ENCODE measurements around the gene POU2F1. TPM values are rescaled to one million over a fixed set of nuclear protein-coding genes. Genes with fewer than 3 reads are reported as not detected.

Gene POU2F1
- total and polyA plus RNA-seq, 4 experiments from 2014 or later: 5.7 to 22.9 (median 14.4) TPM

DNA sequence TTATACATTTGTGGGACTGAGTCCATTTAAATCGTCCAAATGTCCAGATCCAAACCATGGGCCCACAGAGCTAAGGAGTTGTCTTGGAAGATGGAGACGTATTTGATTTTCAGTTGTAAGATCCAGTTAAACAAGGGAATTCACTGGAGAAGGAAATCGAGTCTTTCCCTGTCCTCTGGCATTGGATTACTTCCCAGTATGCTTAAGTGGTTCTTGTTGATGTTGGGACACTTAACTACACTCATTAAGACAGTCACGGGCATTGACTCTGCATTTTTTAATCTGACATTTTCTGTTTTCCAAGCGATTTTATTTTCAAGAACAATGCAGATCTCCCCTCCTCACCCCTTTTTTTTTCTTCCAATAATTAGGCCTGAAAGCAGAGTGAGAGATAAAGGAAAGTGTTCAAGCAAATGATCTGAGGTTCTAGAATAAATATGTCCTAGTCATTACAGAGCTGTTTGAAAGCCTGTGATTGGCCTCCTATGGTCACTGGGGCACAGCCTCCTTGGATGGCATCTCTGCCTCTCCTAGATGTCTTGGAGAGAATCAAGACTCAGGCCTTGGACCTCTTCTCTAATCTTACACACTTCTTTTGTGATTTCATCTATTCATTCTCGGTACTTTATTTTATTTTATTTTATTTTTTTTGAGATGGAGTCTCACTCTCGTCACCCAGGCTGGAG lies 248.7 kb downstream of the POU2F1 start:
- peaks cover 5% of the 10 kb centered on the region for H3K36me3 ChIP-seq (ENCODE audit: insufficient read depth, low read length)
- Mint-ChIP-seq H3K27ac (peak overlapping the region in 6 of 7 donors; percentile 36 to 100 (median 78)), H3K27me3 (no peaks in the 10 kb centered on the region), H3K4me3 (peak overlapping the region in 4 of 8 donors; percentile 20 to 39 (median 24)), H3K36me3 (peaks cover 9 to 60% of the 10 kb centered on the region in 2 donors), H3K4me1 (peaks cover 57 to 95% (median 72%) of the 10 kb centered on the region in 4 donors), H3K9me3 (peaks cover 0 to 2% (median 0%) of the 10 kb centered on the region in 8 donors)
- POLR2A ChIA-PET (ENCODE audit: partially characterized antibody): interaction anchor here (3.3 to 6.4 kb wide), 2 partner anchors 15 to 47 kb away, joined by 17 to 46 read pairs; partner anchors contain the start of gene CD247
- no peak overlapping the region for H3K4me3 ChIP-seq (ENCODE audit: low read length in 2 of 2)
- H3K27ac ChIP-seq (ENCODE audit: low read depth, low read length): no peak overlapping the region
- peaks cover 96% of the 10 kb centered on the region for H3K4me1 ChIP-seq (ENCODE audit: insufficient read depth, low read length)
- no peaks in the 10 kb centered on the region for H3K27me3 ChIP-seq (ENCODE audit: insufficient read depth, low read length)
- H3K9me3 ChIP-seq (ENCODE audit: control insufficient read depth in 1 of 2, low read length in 2 of 2): no peaks in the 10 kb centered on the region
- CTCF ChIA-PET (ENCODE audit: partially characterized antibody): interaction anchor here (0.7 to 1.0 kb wide), 3 partner anchors 28 to 68 kb away, joined by 3 read pairs; no protein-coding TSS in a partner anchor
- DNase-seq: no peak
- intact Hi-C loops (cut with micrococcal nuclease): no loop called here

DNA sequence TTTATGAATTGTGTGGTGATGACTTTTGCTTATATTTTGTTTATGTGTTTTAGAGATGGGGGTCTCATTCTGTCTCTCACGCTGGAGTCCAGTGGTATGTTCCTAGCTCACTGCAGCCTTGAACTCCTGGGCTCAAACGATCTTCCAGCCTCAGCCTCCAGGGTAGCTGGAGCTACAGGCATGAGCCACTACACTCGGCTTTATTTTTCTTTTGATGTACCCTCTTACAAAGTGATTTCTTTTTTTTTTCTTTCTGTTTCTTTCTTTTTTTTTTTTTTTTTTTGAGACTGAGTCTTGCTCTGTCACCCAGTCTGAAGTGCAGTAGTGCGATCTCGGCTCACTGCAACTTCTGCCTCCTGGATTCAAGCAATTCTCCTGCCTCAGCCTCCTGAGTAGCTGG lies 250.9 kb downstream of the POU2F1 start:
- Histone ChIP-seq H3K27me3 (ENCODE audit: insufficient read depth, low read length) (no peaks in the 10 kb centered on the region), H3K4me3 (ENCODE audit: low read length in 2 of 2) (no peak overlapping the region), H3K4me1 (ENCODE audit: insufficient read depth, low read length) (peaks cover 96% of the 10 kb centered on the region), H3K27ac (ENCODE audit: low read depth, low read length) (no peak overlapping the region), H3K9me3 (ENCODE audit: control insufficient read depth in 1 of 2, low read length in 2 of 2) (no peaks in the 10 kb centered on the region), H3K36me3 (ENCODE audit: insufficient read depth, low read length) (peaks cover 5% of the 10 kb centered on the region)
- intact Hi-C loops (cut with micrococcal nuclease): no loop called here
- H3K27ac Mint-ChIP-seq: peak overlapping the region; percentile 23 to 100 (median 68)
- H3K9me3 Mint-ChIP-seq: peaks cover 0 to 2% (median 0%) of the 10 kb centered on the region in 8 donors
- no peak for DNase-seq
- peaks cover 3 to 53% of the 10 kb centered on the region in 2 donors for H3K36me3 Mint-ChIP-seq
- H3K4me1 Mint-ChIP-seq: peaks cover 54 to 99% (median 71%) of the 10 kb centered on the region in 4 donors
- H3K27me3 Mint-ChIP-seq: no peaks in the 10 kb centered on the region
- POLR2A ChIA-PET (ENCODE audit: partially characterized antibody): interaction anchor here (1.9 to 3.3 kb wide), 4 partner anchors 10 to 45 kb away, joined by 4 to 21 read pairs (median 11); partner anchors contain the start of gene CD247
- peak overlapping the region in 3 of 8 donors; percentile 17 to 84 (median 35) for H3K4me3 Mint-ChIP-seq
- CTCF ChIA-PET (ENCODE audit: partially characterized antibody): no interaction called here

DNA sequence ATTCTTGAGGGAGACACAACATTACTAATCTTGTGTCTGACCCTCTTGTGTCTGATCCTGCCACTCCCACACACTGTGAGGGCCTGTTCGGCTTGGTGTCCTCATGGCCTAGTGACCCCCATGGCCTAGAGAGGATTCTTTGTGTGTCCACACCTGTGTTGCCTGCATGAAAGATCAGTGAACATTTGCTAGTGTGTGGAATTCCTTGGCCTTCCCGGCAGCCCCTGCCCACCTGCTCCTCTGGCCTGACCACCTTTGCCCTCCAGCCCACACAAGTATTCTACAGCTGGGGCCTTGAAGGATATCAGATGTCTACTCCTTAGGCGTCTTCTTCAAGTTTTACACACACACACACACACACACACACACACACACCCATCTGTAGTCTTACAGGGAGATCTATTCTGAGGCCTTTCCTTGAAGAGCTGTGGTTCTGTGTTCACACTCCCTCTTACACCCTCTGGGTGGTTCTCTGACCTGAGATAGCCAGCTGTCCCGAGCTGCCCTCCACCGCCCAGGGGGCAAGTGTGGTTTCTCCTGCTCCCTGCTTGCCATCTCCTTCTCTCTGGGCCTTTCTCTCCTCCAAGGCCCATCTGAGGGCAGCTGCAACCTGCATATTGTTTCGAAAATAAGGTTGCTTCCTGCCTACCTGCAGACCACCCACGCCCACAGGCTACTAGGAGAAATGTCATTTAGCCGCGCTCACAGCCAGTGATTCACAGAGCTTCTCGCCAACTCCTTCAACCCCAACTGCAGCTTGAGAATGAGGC lies 252.3 kb downstream of the POU2F1 start:
- Mint-ChIP-seq H3K27ac (peak overlapping the region; percentile 80 to 100 (median 93)), H3K9me3 (peaks cover 0 to 2% (median 0%) of the 10 kb centered on the region in 8 donors), H3K27me3 (no peaks in the 10 kb centered on the region), H3K4me3 (peak overlapping the region in 7 of 8 donors; percentile 15 to 89 (median 73)), H3K36me3 (peaks cover 17 to 59% of the 10 kb centered on the region in 2 donors), H3K4me1 (peaks cover 57 to 99% (median 75%) of the 10 kb centered on the region in 4 donors)
- Histone ChIP-seq H3K9me3 (ENCODE audit: control insufficient read depth in 1 of 2, low read length in 2 of 2) (no peaks in the 10 kb centered on the region), H3K36me3 (ENCODE audit: insufficient read depth, low read length) (peaks cover 9% of the 10 kb centered on the region), H3K4me1 (ENCODE audit: insufficient read depth, low read length) (peaks cover 97% of the 10 kb centered on the region), H3K4me3 (ENCODE audit: low read length in 2 of 2) (no peak overlapping the region), H3K27ac (ENCODE audit: low read depth, low read length) (peak overlapping the region; percentile 48), H3K27me3 (ENCODE audit: insufficient read depth, low read length) (no peaks in the 10 kb centered on the region)
- intact Hi-C loops (cut with micrococcal nuclease): no loop called here
- DNase-seq: peak in 1 of 5 donors; percentile 47
- ChIA-PET CTCF (ENCODE audit: partially characterized antibody) (interaction anchor here (0.9 to 1.4 kb wide), 4 partner anchors 23 to 70 kb away, joined by 3 to 6 read pairs (median 4); partner anchors contain the start of gene CD247), POLR2A (ENCODE audit: partially characterized antibody) (interaction anchor here (0.7 to 3.2 kb wide), 15 partner anchors 8 to 55 kb away, joined by 3 to 21 read pairs (median 4); no protein-coding TSS in a partner anchor)

DNA sequence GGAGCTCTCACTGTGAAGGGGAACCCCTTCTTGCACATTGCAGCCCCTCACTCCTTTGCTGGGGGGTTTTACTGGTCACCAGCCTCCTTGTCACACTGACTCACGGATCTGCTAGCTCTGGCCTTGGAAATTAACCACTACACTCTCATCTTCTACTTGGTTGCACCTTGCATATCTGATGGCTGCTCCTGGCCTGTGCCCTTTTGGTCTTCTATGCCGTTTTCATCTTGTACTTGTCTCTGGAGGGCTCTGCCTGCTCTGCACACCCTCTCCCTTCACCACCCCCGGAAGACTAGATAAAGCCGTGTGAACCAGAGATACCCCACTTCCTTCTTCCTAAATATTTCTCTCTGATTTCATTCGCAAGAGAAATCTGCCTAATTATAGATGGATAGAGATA lies 253.1 kb downstream of the POU2F1 start:
- Mint-ChIP-seq H3K36me3 (peaks cover 24 to 58% of the 10 kb centered on the region in 2 donors), H3K4me3 (peak overlapping the region; percentile 49 to 89 (median 80)), H3K27me3 (no peaks in the 10 kb centered on the region), H3K9me3 (peaks cover 0 to 2% (median 0%) of the 10 kb centered on the region in 8 donors), H3K4me1 (peaks cover 60 to 99% (median 75%) of the 10 kb centered on the region in 4 donors), H3K27ac (peak overlapping the region; percentile 80 to 100 (median 92))
- Histone ChIP-seq H3K27me3 (ENCODE audit: insufficient read depth, low read length) (no peaks in the 10 kb centered on the region), H3K27ac (ENCODE audit: low read depth, low read length) (peak overlapping the region; percentile 48), H3K4me1 (ENCODE audit: insufficient read depth, low read length) (peaks cover 97% of the 10 kb centered on the region), H3K4me3 (ENCODE audit: low read length in 2 of 2) (peak overlapping the region in 1 of 2 donors; percentile 32), H3K36me3 (ENCODE audit: insufficient read depth, low read length) (peaks cover 11% of the 10 kb centered on the region), H3K9me3 (ENCODE audit: control insufficient read depth in 1 of 2, low read length in 2 of 2) (no peaks in the 10 kb centered on the region)
- intact Hi-C loops (cut with micrococcal nuclease): loop anchor here (1.0 to 2.0 kb wide), 2 partner anchors 9 to 17 kb away; no protein-coding TSS in a partner anchor
- DNase-seq: peak in 1 of 5 donors; percentile 48
- ChIA-PET CTCF (ENCODE audit: partially characterized antibody) (interaction anchor here (0.9 to 1.4 kb wide), 4 partner anchors 24 to 71 kb away, joined by 3 to 6 read pairs (median 4); partner anchors contain the start of gene CD247), POLR2A (ENCODE audit: partially characterized antibody) (interaction anchor here (0.8 to 3.2 kb wide), 12 partner anchors 9 to 43 kb away, joined by 3 to 21 read pairs (median 4); no protein-coding TSS in a partner anchor)

DNA sequence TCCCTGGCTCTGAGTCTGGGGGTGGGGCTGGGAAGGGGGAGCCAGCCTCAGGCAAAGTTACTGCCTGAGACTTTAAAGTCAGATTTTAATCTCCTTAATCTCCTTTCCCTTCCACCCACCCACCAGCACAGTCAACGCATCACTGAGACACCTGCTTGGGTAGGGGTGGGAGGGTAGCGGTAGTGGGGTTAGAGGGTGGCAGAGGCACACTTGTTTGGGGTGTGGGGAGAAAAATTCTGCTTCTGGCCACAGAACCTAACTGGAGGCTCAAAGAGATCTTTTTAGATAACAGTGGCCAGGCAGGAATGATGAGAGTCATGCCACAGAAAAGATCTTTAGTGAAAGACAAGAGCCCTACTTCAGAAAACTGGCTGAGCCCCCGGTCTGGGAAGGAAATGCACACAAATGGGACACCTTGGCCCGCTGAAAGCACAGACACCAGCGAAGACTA lies 253.5 kb downstream of the POU2F1 start:
- Histone ChIP-seq H3K4me1 (ENCODE audit: insufficient read depth, low read length) (peaks cover 97% of the 10 kb centered on the region), H3K36me3 (ENCODE audit: insufficient read depth, low read length) (peaks cover 11% of the 10 kb centered on the region), H3K4me3 (ENCODE audit: low read length in 2 of 2) (peak overlapping the region in 1 of 2 donors; percentile 32), H3K9me3 (ENCODE audit: control insufficient read depth in 1 of 2, low read length in 2 of 2) (no peaks in the 10 kb centered on the region), H3K27me3 (ENCODE audit: insufficient read depth, low read length) (no peaks in the 10 kb centered on the region), H3K27ac (ENCODE audit: low read depth, low read length) (peak overlapping the region; percentile 48)
- peak; percentile 42 to 84 (median 51) for DNase-seq
- peaks cover 27 to 57% of the 10 kb centered on the region in 2 donors for H3K36me3 Mint-ChIP-seq
- POLR2A ChIA-PET (ENCODE audit: partially characterized antibody): interaction anchor here (0.7 to 3.2 kb wide), 7 partner anchors 9 to 41 kb away, joined by 3 to 21 read pairs (median 4); no protein-coding TSS in a partner anchor
- no peaks in the 10 kb centered on the region for H3K27me3 Mint-ChIP-seq
- peaks cover 0 to 2% (median 0%) of the 10 kb centered on the region in 8 donors for H3K9me3 Mint-ChIP-seq
- peak overlapping the region; percentile 49 to 89 (median 80) for H3K4me3 Mint-ChIP-seq
- peak overlapping the region; percentile 80 to 100 (median 92) for H3K27ac Mint-ChIP-seq
- peaks cover 62 to 99% (median 76%) of the 10 kb centered on the region in 4 donors for H3K4me1 Mint-ChIP-seq
- intact Hi-C loops (cut with micrococcal nuclease): loop anchor here (1.0 to 2.0 kb wide), 2 partner anchors 10 to 17 kb away; no protein-coding TSS in a partner anchor
- CTCF ChIA-PET (ENCODE audit: partially characterized antibody): interaction anchor here (1.3 to 1.4 kb wide), 2 partner anchors 37 to 44 kb away, joined by 3 to 6 read pairs; partner anchors contain the start of gene CD247

DNA sequence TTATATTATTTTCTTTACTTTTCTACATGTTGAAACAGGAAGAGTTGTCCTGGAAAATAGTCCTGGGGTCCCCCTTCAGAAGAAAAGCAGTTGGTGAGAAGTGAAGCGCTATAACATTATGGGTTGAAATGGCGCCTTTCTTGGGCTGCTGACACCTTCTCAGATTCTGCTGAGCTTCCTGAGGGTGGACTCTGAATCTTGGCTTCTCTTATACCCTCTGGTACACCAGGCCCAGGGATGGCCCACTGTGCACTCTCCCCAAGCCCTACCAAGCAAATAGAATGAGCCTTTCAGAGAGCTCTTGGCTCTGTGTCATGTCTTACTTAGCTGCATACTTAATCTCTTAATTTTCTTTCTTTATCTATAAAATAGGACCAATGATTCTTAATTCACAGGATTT lies 255.4 kb downstream of the POU2F1 start:
- Mint-ChIP-seq H3K4me1 (peaks cover 68 to 100% (median 84%) of the 10 kb centered on the region in 4 donors), H3K27ac (peak overlapping the region in 5 of 7 donors; percentile 67 to 100 (median 73)), H3K27me3 (no peaks in the 10 kb centered on the region), H3K4me3 (peak overlapping the region in 3 of 8 donors; percentile 23 to 67 (median 30)), H3K36me3 (peaks cover 40 to 68% of the 10 kb centered on the region in 2 donors), H3K9me3 (peaks cover 0 to 4% (median 0%) of the 10 kb centered on the region in 8 donors)
- DNase-seq: no peak
- ChIA-PET POLR2A (ENCODE audit: partially characterized antibody) (interaction anchor here (1.3 to 5.8 kb wide), 5 partner anchors 9 to 41 kb away, joined by 4 to 55 read pairs (median 5); partner anchors contain the start of gene CD247), CTCF (ENCODE audit: partially characterized antibody) (interaction anchor here (1.0 to 1.8 kb wide), 5 partner anchors 8 to 124 kb away, joined by 3 to 5 read pairs (median 4); partner anchors contain the start of gene CD247)
- Histone ChIP-seq H3K4me3 (ENCODE audit: low read length in 2 of 2) (no peak overlapping the region), H3K36me3 (ENCODE audit: insufficient read depth, low read length) (peaks cover 19% of the 10 kb centered on the region), H3K27me3 (ENCODE audit: insufficient read depth, low read length) (no peaks in the 10 kb centered on the region), H3K4me1 (ENCODE audit: insufficient read depth, low read length) (peaks cover 100% of the 10 kb centered on the region), H3K27ac (ENCODE audit: low read depth, low read length) (no peak overlapping the region), H3K9me3 (ENCODE audit: control insufficient read depth in 1 of 2, low read length in 2 of 2) (no peaks in the 10 kb centered on the region)
- intact Hi-C loops (cut with micrococcal nuclease): no loop called here

Measured in CD4-positive, alpha-beta memory T cell (primary cell).